Activated CD4-positive, alpha-beta T cell treated with anti-CD3 and anti-CD28 coated beads for 4 hours (primary cell): ENCODE results near the gene HACD2.
"Not testable (repeated sequence)": the region's sequence is repeated elsewhere in the genome, so short reads cannot be mapped to it uniquely, and the experiment has no call there.

Experiments used
- DNase-seq, 2 donors: peaks; one replicate each; pipeline ENCODE4 v3.0.0-alpha.2; 2020

HACD2 gene

DNA sequence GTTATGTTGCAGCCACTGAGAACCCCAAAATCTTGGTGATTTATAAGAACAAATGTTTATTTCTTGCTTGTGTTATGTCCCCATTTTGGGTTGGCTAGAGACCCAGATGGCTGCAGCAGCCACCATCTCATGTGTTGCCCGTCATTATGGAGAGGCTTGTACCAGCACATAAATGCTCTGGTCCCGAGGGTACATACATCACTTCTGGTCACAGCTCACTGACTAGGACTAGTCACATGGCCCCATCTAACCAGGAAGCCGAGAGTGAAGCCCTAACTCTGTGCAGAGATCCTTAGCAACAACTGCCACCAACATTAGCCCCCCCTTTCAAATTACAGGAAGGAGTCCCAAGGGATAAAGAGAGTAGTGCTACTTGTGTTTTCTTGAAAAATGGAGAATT is 25.5 kb upstream of the HACD2 start:
- no peak for DNase-seq

DNA sequence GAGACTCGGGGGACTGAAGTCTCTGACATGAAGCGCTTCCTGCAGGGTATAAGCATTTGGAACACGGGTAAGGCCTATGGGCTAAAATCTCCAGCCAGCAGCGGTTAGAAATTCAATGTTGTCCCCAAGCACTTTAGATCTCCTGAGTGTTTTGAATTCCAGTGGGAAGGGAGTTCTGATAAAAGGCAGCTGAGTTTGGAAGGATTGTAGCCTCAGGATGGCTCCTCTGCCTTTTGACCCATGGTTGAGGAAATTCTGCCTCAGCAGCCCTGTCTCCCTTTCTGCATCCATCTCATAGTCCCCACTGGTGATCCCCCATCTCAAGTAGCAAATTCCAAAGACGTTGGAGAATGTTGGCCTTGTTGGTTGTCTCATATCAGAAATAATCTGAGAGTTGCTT is 24.2 kb upstream of the HACD2 start:
- no peak for DNase-seq

DNA sequence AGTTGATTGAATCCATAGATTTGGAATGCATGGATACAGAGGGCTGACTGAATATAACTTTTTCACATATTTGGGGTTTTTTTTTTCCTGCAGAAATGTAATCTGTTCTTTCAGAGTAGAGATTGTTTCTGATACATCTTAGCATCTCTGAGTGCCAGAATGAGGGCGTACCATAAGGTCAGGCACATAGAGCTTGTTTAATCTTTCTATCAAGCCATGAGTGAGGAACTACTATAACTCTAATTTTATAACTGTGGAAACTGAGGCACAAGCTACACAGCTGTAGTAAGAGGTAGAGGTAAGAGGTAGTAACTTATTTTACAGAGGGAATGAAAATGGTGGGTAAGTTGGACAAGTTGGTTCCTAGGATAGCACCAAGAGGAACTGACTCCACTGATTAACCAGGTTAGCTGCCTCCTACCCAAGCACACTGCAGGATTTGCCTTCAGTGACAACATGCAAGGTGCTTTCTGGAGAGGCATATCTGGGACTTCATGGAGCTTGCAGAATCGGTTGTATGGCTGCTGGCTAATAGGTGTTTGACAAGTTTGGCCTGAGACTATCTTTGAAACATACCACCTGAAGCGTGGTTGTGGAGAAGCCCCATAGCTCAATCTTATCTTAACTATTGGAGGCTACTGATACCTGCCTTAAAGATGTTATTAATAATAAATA is 23.5 kb upstream of the HACD2 start:
- no peak for DNase-seq

DNA sequence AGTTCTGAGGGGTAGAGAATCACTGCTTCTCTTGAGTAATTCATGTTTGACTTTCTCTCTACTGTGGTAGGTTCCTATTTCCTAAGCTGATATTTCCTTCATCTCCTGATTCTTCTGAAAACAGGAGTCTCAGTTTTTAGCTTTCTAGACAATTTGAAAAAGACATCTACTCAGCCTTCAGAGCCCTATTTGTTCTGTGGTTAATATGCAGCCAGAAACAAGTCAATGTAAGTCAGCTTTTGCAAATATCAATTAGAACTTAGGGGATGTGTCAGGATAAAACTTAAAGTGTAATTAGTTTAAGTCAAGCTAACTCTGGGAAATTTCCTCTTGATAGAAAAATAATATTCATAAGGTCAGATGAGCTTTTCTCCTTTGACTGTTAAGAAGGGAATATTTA is 21.7 kb upstream of the HACD2 start:
- DNase-seq, result no peak

DNA sequence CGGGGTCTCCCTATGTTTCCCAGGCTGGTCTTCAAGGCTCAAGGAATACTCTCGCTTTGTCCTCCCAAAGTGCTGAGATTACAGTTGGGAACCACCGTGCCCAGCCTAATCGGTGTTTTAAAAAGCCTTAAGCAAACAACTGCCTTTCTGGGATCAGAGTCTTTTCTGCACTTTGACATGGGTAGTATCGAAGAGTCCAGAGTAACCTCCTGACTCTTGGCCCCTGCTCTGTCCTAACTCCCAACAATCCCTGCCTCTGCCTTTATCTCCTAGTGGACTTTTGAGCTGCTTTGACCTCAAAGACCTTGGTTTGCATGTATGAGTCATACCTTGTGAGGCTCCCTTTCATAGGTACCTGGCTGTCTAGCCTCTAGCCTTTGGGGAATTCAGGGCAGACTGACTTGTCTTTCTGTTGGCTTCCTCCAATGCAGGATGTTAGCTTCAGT is 21.0 kb upstream of the HACD2 start:
- DNase-seq, result no peak

DNA sequence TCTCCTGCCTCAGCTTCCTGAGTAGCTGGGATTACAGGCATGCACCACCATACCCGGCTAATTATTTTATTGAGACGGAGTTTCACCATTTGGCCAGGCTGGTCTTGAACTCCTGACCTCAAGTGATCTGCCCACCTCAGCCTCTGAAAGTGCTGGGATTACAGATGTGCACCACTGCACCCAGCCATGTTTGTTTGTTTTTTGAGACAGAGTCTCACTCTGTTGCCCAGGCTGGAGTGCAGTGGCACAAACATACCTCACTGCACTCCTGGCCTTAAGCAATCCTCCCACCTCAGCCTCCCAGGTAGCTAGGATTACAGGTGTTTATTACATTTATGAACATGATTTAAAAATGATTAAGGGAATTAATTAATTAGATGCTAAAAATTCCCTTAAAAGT is 18.3 kb upstream of the HACD2 start:
- DNase-seq, result not testable (repeated sequence)

- DNase-seq, result no peak
Observed at GRCh38 chr3:123602325-123602724, 17.5 kb upstream of the HACD2 start.

DNA sequence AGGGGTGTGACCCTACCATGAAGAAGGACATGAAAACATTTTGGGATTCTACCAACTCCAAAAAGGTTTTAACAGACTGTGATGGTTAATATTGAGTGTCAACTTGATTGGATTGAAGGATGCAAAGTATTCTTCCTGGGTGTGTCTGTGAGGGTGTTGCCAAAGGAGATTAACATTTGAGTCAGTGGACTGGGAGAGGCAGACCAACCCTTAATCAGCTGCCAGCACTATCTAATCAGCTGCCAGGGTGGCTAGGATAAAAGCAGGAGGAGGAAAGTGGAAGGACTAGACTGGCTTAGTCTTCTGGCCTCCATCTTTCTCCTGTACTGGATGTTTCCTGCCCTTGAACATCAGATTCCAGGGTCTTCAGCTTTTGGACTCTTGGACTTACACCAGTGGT is 16.0 kb upstream of the HACD2 start:
- not testable (repeated sequence) for DNase-seq

DNA sequence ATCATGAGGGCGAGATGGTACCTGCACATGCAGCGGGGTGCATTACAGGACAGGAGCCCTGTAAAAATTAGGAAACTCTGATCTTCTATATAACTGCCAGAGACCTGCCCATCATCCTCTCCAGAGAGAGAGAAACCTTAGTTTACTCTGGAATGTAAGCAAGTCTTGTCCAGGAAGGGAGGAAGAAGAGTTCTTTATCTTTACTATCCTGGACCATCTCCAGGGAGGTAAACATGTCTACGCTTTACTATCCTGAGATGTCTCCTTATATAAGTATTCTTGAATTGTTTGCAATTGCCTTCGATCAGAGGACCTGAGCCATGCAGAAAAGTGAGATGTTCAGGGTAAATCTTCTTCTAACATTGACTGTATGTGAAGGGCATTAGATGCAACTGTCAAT is 12.7 kb upstream of the HACD2 start:
- no peak for DNase-seq

DNA sequence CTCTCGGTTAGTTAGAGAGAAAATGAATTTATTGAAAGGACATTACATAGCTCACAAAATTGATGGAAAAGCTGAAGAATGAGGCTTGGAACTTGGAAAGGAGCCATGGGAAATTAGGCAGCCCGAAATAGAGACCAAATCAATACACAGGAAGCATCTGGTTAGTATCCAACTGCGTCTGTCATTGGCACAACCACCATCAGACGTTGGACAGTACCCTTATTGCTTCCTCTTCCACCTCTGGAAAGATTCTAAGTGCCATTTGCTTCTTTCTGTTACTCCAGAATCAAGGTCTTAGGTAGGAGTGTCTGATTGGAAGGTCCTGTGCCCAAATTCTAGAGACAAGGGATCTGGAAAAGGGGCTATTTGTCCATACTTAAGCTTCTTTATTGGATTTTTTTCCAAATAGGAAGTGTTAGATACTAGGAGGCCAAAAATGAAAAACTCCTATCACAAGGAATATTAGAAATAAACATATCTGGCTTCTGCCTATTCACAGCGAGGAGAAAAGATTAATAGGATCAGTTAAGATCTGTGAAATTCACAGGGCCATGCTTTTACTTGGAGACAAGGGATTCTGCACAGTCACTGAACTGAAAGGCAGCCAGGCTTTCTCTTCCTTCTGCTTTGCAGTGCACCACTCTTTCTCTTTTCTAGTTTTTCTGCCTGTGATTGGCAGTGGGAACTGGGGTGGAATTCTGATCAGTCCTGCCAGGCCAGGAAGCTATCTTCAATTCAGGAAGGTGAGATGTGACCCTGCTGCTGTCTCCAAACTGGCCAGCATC is 10.7 kb upstream of the HACD2 start:
- no peak for DNase-seq

GRCh38 chr3:123593381-123593780 is 8.5 kb upstream of the HACD2 start:
- no peak for DNase-seq

DNA sequence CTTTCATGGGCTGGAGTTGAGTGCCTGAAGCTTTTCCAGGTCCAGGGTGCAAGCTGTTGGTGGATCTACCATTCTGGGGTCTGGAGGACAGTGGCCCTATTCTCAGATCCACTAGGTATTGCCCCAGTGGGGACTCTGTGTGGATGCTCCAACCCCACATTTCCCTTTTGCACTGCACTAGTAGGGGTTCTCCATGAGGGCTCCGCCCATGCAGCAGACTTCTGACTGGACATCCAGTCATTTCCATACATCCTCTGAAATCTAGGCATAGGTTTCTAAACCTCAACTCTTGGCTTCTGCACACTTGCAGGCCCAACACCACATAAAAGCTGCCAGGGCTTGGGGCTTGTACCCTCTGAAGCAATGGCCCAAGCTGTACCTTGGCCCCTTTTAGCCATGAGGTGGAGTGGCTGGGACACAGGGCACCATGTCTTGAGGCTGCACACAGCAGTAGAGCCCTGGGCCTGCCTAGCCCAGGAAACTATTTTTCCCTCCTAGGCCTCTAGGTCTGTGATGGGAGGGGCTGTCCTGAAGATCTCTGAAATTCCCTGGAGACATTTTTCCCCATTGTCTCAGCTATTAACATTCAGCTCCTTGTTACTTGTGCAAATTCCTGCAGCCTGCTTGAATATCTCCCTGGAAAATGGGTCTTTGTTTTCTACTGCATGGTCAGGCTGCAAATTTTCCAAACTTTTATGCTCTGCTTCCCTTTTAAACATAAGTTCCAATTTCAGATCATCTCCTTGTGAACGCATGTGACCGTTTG is 6.0 kb upstream of the HACD2 start:
- no peak for DNase-seq

GRCh38 chr3:123587401-123587800 is 2.5 kb upstream of the HACD2 start:
- DNase-seq, result no peak

DNA sequence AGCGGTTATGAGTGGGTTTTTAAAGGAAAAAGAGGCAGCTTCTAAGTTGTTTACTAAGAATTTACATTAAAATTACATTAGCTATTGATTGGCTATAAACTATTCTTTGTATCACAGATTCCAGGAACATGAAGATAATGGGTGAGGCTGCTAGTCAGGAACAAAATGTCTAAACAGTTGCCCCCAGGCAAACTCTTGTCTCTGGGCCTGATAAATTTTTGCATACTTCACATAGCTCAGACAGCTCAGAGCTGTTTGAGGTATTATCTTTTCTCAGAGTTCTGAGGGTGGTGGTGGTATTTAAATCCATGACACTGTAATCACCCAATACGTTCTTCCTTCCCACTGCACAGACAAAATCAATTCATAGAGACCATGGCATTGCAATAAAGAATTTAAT is 2.1 kb upstream of the HACD2 start:
- DNase-seq, result no peak

DNA sequence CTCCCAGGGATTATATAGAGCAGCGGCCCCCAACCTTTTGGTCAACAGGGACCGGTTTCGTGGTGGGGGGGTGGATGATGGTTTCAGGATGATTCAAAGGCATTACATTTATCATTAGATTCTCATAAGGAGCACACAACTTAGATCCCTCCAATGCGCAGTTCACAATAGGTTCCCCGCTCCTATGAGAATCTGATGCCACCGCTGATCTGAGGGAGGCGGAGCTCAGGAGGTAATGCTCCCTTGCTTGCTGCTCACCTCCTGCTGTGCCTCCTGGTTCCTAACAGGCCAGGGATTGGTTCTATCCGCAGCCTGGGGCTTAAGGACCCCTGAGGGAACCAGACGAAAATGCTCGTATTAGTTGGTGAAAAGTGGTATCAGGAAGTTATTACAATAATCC is 1.3 kb upstream of the HACD2 start:
- DNase-seq, result peak; percentile 9 to 14

DNA sequence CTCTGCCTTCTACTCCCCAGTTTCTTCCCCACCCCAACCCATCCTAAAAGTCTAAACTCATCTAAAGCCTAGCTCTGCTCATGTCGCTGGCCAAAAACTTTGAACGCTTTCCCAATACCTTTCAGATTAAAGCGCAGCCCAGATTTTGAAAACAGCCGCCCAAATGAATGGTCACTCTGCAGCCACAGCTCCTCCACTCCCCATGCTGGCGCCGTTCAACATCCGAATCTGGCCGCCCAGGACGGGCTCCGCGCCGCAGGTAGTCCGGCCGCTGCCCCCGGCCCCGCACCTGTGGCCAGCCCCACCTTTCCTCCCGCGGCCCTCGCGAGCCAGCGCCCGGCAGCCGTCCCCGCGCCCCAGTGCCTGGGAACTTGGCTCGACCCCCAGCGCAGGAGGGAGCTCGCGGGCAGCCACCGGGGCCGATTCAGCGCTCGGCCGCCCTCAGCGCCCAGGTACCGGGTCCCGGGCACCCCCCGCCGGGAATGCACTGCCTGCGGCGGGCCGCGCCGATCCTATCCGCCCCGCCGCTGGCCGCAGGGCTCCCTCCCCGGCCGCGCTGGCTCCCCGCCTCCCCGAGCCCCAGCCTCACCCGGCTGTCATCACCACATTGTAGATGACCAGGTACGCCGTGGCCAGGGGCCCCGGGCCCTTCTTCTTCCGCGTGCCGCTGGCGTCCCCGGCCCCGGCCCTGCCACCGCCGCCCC is 417 bp downstream of the HACD2 start:
- peak in 1 of 2 donors; percentile 24 for DNase-seq

- no peak for DNase-seq
Observed at GRCh38 chr3:123583561-123583960, 1.3 kb downstream of the HACD2 start.

DNA sequence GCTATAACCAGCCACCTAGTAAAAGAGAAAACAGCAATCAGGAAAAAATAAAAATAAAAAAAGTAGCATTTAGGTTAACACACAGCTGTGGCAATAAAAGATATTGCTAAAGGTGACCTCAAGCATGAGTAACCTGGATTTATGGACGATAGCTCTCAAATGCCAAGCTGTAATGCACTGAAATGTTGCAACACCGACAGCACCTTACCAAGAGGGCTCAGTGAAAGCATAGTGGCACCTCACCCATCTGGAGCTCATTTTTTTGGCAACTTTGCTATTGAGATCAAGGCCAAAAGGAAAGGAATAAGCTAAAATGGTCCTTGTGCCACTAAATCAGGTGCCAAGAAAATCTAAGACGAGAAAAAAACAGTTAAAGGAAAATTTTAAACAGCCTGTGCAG is 2.5 kb downstream of the HACD2 start:
- no peak for DNase-seq

GRCh38 chr3:123576122-123576521 is 8.7 kb downstream of the HACD2 start:
- no peak for DNase-seq

DNA sequence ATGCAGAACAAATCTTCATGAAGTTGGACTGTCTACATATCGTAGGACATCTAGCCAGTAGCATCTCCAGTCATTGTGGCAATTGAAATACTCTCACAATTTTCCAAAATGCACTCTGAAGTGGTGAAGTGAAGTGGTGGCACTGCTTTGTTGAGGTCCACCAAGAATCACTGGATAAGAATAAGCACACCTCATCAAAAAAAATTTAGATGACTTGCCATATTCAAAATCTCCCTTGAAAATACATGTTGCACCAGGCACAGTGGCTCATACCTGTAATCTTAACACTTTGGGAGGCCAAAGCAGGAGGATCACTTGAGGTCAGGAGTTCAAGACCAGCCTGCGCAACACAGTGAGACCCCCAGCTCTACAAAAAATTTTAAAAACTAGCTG is 12.9 kb downstream of the HACD2 start:
- no peak for DNase-seq

GRCh38 chr3:123571264-123571972 is 13.4 kb downstream of the HACD2 start:
- DNase-seq, result no peak

GRCh38 chr3:123568875-123569274 is 16.0 kb downstream of the HACD2 start:
- no peak for DNase-seq

DNA sequence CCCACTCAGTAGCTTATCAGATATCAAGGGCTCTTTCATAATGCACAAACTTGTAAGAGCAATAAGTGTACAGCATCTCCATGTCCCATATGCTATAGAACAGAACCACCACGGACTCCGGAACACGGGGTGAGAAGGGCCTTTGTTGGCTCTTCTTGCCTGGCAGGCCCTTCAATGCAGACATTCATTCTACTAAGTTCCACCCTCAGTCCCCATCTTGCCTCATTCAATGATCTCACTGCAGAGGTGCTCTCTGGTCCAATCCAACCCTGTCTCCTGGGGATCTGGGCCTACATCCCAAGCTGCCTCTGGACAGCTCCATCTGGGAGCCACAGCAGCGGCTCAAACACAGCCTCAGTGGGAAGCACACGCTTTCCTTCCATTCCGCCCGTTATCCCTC is 16.8 kb downstream of the HACD2 start:
- DNase-seq, result no peak
